A549 treated with Hydrocortisone at 1 μM for 4 hours (cell line): ENCODE data around the gene SLFN5. TPM values are rescaled to one million over a fixed set of nuclear protein-coding genes. Genes with fewer than 3 reads are reported as not detected.

Source experiments
- total RNA-seq: library from RNA; stranded (reverse); fragments of 200-300 nt; extraction: Qiagen RNA extraction; gene quantifications from 5 replicates; pipeline ENCODE4 v1.2.3, GENCODE V29; 2022

SLFN5 gene
- total RNA-seq: 2.5 to 3.3 TPM (median 3.2 TPM) in 5 replicates

GRCh38 chr17:35242805-35243560 is at the start of gene SLFN5:
Gene SLFN5 (plus strand): TSS chr17:35243072. CDS start chr17:35258691, 15,619 bp downstream.

GRCh38 chr17:35194001-35194400 is 48.9 kb upstream of the SLFN5 start, which contains the start of gene SLC35G3:
Gene SLC35G3 (minus strand): TSS chr17:35194393. CDS start chr17:35194307, 86 bp downstream.

Other genes with a start within 250 kb of the SLFN5 start
- 42.4 to 54.1 TPM (median 52.2 TPM) in 5 replicates for gene RFFL, start 179.4 kb upstream of the SLFN5 start, total RNA-seq
- 26.6 to 31.1 TPM (median 30.1 TPM) in 5 replicates for gene RAD51D, start 123.2 kb upstream of the SLFN5 start, total RNA-seq
- 0.06 to 0.16 TPM (median 0.08 TPM) in 5 replicates for gene FNDC8, start 121.5 kb upstream of the SLFN5 start, total RNA-seq
- 34.2 to 36.1 TPM (median 35.4 TPM) in 5 replicates for gene NLE1, start 100.8 kb upstream of the SLFN5 start, total RNA-seq
- gene UNC45B, start 95.3 kb upstream of the SLFN5 start, total RNA-seq: not detected in 5 replicates
- not detected in 5 replicates for gene SLC35G3, start 48.7 kb upstream of the SLFN5 start, total RNA-seq
- gene SLFN11, start 130.5 kb downstream of the SLFN5 start, total RNA-seq: 3.7 to 9.2 TPM (median 5.8 TPM) in 5 replicates
- 0.05 to 0.07 TPM (median 0.05 TPM) in 3 of 5 replicates, not detected in the others for gene SLFN12, start 189.4 kb downstream of the SLFN5 start, total RNA-seq
- 3.4 to 4.4 TPM (median 4.0 TPM) in 5 replicates for gene SLFN13, start 205.7 kb downstream of the SLFN5 start, total RNA-seq